Activated T-cell treated with anti-CD3 and anti-CD28 coated beads, Interleukin-2, amount 50 U/mL, for 4 hours (primary cell): ENCODE data around the gene NRXN2. TPM values are rescaled to one million over a fixed set of nuclear protein-coding genes. Genes with fewer than 3 reads are reported as not detected.

Source experiments
- ATAC-seq, 2 donors: fragments of 200-7000 bp; cut with Tn5 transposase; one replicate each; pipeline ENCODE4 v1.10.0; 2021
- DNase-seq: peaks from one replicate; pipeline ENCODE4 v3.0.0-alpha.2; 2020
- H3K27me3 Mint-ChIP-seq: one replicate; pipeline ENCODE4 v1.8.0; 2021; ENCODE audit warnings: low read depth, mixed read lengths
- H3K36me3 Mint-ChIP-seq: one replicate; pipeline ENCODE4 v1.8.0; 2022; ENCODE audit warnings: mixed read lengths; ENCODE audit not compliant: insufficient read depth
- H3K4me1 Mint-ChIP-seq: one replicate; pipeline ENCODE4 v1.8.0; 2021; ENCODE audit warnings: low read depth, mixed read lengths
- H3K4me3 Mint-ChIP-seq: one replicate; pipeline ENCODE4 v1.8.0; 2021; ENCODE audit warnings: mild to moderate bottlenecking, moderate library complexity, mixed read lengths
- H3K9me3 Mint-ChIP-seq: one replicate; pipeline ENCODE4 v1.8.0; 2021; ENCODE audit warnings: mixed read lengths
- total RNA-seq, 3 donors: library from RNA; stranded (reverse); gene quantifications; one replicate each; pipeline ENCODE4 v1.2.1, GENCODE V29; 2021

NRXN2 gene
- total RNA-seq, 3 donors from 2014 or later, result 0.16 to 1.0 (median 0.71) TPM

DNA sequence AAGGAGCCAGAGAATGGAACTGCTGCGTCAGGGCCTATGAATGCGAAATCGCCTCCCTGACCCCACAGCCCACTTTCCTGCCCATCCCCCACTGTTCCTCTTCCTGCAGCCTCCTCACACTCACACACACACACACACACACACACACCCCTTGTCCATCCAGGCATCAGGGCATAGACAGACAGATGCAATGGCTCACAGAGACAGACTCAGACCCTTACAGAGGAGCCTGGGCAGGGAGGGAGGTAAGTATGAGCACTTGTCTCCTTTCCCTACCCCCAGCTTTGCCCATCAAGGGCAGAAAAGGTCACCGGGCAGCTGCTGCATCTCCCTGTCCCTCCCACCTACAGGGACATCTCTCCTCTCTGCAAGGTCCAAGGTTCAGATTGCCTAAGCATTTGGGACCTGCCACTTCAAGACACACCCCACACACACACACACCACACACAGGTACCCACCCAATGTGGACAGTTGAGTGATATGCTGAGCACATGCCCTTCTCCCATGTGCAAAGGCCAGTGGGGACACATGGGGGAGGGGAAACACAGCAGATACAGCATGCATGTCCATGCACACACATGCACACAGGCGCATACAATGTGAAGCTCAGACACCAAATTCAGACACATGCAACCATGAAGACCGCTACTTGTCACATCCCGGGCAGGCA lies 2.0 kb upstream of the NRXN2 start:
- H3K27me3 Mint-ChIP-seq, result peaks cover 19% of the 10 kb centered on the region
- H3K4me1 Mint-ChIP-seq, result peaks cover 13% of the 10 kb centered on the region
- H3K4me3 Mint-ChIP-seq, result no peak overlapping the region
- no peak for ATAC-seq
- DNase-seq, result no peak
- no peaks in the 10 kb centered on the region for H3K9me3 Mint-ChIP-seq
- H3K36me3 Mint-ChIP-seq, result peaks cover 3% of the 10 kb centered on the region

- ATAC-seq (no peak), DNase-seq (no peak)
- no peaks in the 10 kb centered on the region for H3K9me3 Mint-ChIP-seq
- H3K36me3 Mint-ChIP-seq, result peaks cover 3% of the 10 kb centered on the region
- peaks cover 13% of the 10 kb centered on the region for H3K4me1 Mint-ChIP-seq
- H3K4me3 Mint-ChIP-seq, result peak overlapping the region; percentile 68
- H3K27me3 Mint-ChIP-seq, result peaks cover 22% of the 10 kb centered on the region
These were observed 1.2 kb upstream of the NRXN2 start for GRCh38 chr11:64723907-64724862.

DNA sequence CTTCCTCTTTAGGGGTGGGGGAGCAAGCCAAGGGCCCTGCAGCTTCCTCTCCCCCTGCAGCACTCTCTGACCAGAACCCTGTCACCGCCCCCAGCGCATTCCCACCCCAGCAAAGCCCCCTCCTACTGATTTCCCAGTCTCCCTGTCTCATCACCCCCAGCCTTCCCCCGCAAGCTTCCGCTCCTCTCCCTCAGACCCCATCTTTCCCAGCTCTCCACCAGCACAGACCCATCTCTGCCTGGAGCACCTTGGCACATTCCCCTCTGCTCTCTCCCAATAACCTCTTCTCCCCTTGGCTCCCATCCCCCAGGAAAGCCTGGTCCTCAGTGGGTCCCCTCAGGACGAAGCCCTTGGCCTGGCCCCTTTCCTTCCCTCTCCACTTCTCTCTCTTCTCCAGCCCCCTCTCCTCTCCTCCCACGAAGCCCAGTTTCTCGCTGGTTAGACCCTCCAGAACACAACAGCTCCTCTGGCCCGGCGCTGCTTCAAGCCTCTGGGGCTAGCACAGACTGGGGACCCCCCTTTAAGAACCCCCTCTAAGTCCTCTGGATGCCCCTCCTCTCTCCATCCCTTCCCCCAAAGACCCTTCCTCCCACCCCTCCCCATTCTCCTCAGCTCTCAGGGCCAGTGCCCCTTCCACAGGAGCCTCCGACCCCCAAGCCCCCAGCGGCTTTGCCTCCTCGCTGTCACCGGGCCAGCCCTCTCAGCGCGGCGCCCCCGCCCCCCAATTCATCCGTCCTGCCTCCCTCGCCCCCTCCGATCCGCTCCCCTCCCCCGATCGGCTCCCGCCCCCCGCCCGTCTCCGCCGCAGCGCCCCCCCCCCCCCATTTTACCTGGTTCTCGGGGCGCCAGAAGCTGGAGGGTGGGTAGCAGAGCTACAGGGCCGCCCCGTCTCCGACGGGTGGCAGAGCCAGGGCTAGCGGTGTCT lies 594 bp downstream of the NRXN2 start:
- ATAC-seq (no peak), DNase-seq (no peak)
- Mint-ChIP-seq H3K27me3 (peaks cover 29% of the 10 kb centered on the region), H3K4me1 (peaks cover 13% of the 10 kb centered on the region), H3K36me3 (no peaks in the 10 kb centered on the region), H3K4me3 (peak overlapping the region; percentile 42), H3K9me3 (no peaks in the 10 kb centered on the region)

GRCh38 chr11:64721359-64721699 lies 1.7 kb downstream of the NRXN2 start:
- H3K27me3 Mint-ChIP-seq, result peaks cover 39% of the 10 kb centered on the region
- peaks cover 13% of the 10 kb centered on the region for H3K4me1 Mint-ChIP-seq
- ATAC-seq (no peak), DNase-seq (no peak)
- no peak overlapping the region for H3K4me3 Mint-ChIP-seq
- no peaks in the 10 kb centered on the region for H3K9me3 Mint-ChIP-seq
- H3K36me3 Mint-ChIP-seq, result no peaks in the 10 kb centered on the region

DNA sequence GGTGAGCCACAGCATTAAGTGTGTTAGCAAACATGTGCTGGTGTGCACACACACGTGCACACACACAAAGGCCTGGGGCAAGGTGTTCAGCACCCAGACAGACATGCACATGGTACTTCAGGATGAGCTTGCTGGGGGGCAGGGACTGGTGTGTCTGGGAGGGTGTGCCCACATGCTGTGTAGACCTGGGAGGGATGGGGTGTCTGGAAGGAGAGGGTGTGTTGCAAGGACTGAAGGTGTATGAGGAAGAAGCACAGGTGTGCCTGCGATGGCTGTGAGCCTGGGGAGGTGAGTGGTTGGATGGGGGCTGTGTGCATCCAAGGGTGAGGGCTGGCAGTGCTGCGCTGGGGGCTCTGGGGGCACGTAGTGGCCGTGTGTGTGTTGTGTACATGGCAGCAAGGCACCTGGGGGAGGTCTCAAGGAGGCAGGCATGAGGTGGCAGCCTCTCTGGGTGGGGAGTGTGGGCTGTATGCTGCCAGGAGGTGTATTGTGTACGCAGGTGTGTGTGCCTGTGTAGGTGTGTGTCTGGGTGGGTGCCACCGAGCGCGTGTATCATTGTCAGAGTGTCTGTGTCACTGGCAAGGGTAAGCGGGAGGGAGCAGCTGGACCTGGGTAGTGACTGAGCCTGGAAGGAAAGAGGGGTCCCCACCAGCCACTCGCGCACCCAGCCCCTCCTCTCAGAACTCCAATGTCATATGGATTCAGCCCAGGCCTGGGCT lies 2.2 kb downstream of the NRXN2 start:
- no peak overlapping the region for H3K4me3 Mint-ChIP-seq
- peaks cover 44% of the 10 kb centered on the region for H3K27me3 Mint-ChIP-seq
- no peaks in the 10 kb centered on the region for H3K36me3 Mint-ChIP-seq
- H3K9me3 Mint-ChIP-seq, result no peaks in the 10 kb centered on the region
- ATAC-seq (no peak), DNase-seq (no peak)
- peaks cover 13% of the 10 kb centered on the region for H3K4me1 Mint-ChIP-seq

GRCh38 chr11:64720167-64720566 lies 2.8 kb downstream of the NRXN2 start:
- Mint-ChIP-seq H3K4me1 (peaks cover 9% of the 10 kb centered on the region), H3K9me3 (no peaks in the 10 kb centered on the region), H3K4me3 (no peak overlapping the region), H3K27me3 (peaks cover 48% of the 10 kb centered on the region), H3K36me3 (no peaks in the 10 kb centered on the region)
- ATAC-seq (no peak), DNase-seq (no peak)

DNA sequence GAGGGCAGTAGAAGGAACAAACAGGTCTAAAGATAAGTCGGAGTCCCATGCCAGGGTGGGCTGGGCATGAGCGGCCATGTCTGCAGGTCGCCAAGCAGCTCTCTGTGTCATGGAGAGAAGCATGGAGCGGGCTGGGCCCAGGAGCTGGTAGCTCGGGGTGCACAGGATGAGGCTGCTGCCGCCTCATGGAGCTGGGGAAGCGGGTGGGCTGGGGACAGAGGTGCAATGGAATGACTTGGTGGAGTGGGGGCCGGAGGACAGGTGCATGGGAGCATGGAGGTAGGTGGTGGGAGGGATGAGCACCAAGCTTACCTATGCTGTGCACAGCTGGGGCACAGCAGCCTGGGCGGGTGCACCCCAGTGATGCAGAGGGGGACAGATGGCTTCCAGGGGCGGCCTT lies 3.6 kb downstream of the NRXN2 start:
- DNase-seq (no peak), ATAC-seq (no peak)
- Mint-ChIP-seq H3K9me3 (no peaks in the 10 kb centered on the region), H3K27me3 (peaks cover 55% of the 10 kb centered on the region), H3K4me1 (peaks cover 7% of the 10 kb centered on the region), H3K4me3 (no peak overlapping the region), H3K36me3 (no peaks in the 10 kb centered on the region)

DNA sequence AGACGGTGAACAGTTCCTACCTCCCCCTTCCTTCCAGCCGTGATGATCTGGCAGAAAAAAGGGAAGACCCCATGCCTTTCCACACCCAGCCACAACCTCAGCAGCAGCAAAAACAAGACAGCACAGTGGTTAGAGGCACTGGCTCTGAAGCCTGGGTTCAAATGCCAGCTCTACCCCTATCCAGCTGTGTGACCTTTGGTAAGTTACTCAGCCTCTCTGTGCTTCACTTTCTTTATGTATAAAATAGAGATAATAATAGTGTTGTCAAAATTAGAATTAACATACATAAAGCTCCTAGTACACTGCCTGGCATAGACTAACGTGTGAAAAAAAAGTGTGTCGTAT lies 4.2 kb downstream of the NRXN2 start:
- ATAC-seq (no peak), DNase-seq (no peak)
- peaks cover 6% of the 10 kb centered on the region for H3K4me1 Mint-ChIP-seq
- no peak overlapping the region for H3K4me3 Mint-ChIP-seq
- no peaks in the 10 kb centered on the region for H3K9me3 Mint-ChIP-seq
- peaks cover 62% of the 10 kb centered on the region for H3K27me3 Mint-ChIP-seq
- no peaks in the 10 kb centered on the region for H3K36me3 Mint-ChIP-seq

DNA sequence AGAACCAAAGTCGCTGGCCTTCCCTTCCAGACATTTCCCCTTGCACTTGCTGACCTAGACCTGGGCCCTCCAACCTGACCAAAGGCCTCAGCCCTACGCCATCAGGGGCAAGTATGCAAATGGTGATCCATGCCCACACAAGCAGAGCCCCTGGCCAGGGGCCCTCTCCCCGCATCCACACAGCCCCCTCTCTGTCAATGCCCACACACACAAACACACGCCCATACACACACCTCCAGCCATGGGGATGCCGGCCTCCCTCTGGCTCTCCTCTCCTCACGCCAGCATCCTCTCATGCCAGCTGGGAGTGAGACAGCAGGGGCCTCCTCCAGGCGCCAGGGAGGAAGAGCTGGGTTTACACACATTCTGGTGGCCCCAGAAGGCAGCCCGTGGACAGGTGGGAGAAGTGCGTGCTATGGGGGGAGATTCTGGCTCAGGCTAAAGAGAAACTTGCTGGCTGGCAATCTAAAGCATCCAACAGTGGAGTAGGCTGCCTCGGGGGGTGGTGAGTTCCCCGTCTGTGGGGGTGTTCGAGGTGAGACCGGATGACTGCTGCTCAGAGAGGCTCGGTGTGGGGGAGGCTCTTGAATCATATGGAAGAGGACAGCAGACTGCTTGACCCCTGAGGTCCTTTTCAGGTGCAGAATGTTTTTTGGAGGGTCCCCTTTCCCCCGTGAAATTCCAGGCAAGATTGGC lies 4.8 kb downstream of the NRXN2 start:
- no peak overlapping the region for H3K4me3 Mint-ChIP-seq
- no peaks in the 10 kb centered on the region for H3K36me3 Mint-ChIP-seq
- peaks cover 3% of the 10 kb centered on the region for H3K4me1 Mint-ChIP-seq
- no peaks in the 10 kb centered on the region for H3K9me3 Mint-ChIP-seq
- peaks cover 62% of the 10 kb centered on the region for H3K27me3 Mint-ChIP-seq
- no peak for ATAC-seq
- DNase-seq, result no peak

DNA sequence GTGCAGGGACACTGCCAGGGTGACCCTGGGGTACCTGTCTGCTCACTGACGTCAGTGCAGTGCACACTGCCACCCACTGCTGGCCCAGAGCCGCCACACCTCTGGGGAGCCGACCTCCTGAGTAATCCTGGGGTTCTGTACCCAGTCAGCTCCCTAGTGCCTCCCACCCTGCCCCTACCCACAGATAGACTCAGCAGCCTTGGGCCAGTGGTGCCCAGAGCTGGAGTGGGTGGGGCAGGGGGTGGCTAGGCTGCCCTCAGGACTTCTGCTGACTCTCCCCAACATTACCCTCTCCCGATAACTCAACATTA lies 5.8 kb downstream of the NRXN2 start:
- Mint-ChIP-seq H3K4me1 (peaks cover 6% of the 10 kb centered on the region), H3K9me3 (no peaks in the 10 kb centered on the region), H3K4me3 (no peak overlapping the region), H3K27me3 (peaks cover 63% of the 10 kb centered on the region), H3K36me3 (no peaks in the 10 kb centered on the region)
- DNase-seq (no peak), ATAC-seq (no peak)

DNA sequence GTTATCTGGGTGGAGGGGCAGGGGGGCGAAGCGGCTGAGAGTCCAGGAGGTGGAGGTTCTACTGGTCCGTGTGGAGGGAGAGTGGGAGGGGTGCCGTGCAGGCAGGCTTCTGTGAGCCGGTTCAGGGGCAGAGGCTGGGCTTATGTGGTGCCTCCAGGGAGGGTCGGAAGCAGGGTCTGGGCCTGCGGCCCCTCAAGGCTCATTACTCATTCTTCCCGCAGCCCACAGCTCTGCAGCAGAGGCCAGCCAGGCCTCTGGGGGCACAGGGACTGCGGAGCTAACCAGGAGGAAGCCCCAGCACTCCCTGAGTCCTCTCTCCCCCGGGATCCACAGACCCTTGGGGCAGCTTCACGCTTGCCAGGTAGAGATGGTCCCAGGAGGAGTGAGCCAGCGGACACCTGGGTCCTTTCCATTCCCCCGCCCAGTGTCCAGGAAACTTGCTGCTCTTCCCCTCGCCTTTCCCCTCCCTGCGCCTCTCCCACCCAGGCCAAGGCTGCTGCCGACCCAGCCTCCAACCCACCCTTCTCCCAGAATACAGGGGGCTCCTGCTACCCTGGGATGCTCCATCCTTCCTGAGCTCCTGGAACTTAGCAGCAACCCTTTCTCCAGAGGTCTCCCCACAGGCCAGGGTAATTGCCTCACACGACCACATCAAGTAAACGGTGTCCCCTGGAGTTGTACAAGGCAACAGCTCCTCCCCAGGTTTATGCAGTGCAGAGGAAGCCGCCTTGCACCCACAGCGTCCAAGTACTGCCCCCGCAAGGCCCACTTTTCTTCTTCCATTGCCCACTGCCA lies 6.3 kb downstream of the NRXN2 start:
- Mint-ChIP-seq H3K4me1 (peaks cover 11% of the 10 kb centered on the region), H3K9me3 (no peaks in the 10 kb centered on the region), H3K27me3 (peaks cover 63% of the 10 kb centered on the region), H3K4me3 (no peak overlapping the region), H3K36me3 (no peaks in the 10 kb centered on the region)
- ATAC-seq, result no peak
- no peak for DNase-seq

GRCh38 chr11:64715756-64716472 lies 7.1 kb downstream of the NRXN2 start:
- Mint-ChIP-seq H3K27me3 (peaks cover 67% of the 10 kb centered on the region), H3K36me3 (no peaks in the 10 kb centered on the region), H3K4me3 (no peak overlapping the region), H3K4me1 (peaks cover 13% of the 10 kb centered on the region), H3K9me3 (no peaks in the 10 kb centered on the region)
- ATAC-seq (no peak), DNase-seq (no peak)
